GM12875 (cell line): ENCODE measurements around the gene TFDP3.

ENCODE experiments used
- H3K4me3 ChIP-seq: one replicate; pipeline ENCODE4 v1.5.1; 2011; ENCODE audit warnings: low read depth, low read length, control low read depth
- TF ChIP-seq, protein P1 (sequence below): IDR thresholded peaks from 2 replicates; pipeline ENCODE4 v1.5.1; 2011; ENCODE audit warnings: low read depth, mild to moderate bottlenecking, control low read depth, inconsistent platforms, low read length, moderate library complexity, borderline replicate concordance; ENCODE audit not compliant: insufficient read depth

The TFDP3 gene

DNA sequence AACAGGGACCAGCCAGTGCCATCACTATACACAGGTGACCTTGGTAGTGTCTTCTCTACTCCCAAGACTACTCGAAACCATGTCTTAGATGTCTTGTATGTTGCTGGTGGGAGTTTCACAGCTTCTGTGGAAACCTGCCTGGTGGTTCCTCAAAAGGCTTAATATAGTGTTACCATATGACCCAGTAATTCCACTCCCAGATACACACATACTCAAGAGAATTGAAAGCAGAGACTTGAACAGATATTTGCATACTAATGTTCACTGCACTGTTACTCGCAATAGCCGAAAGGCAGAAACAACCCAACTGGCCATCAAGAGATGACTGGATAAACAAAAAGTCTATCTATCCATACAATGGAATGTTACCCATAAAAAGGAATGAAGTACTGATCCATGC is 3.1 kb downstream of the TFDP3 start:
- TF ChIP-seq, protein P1, sequence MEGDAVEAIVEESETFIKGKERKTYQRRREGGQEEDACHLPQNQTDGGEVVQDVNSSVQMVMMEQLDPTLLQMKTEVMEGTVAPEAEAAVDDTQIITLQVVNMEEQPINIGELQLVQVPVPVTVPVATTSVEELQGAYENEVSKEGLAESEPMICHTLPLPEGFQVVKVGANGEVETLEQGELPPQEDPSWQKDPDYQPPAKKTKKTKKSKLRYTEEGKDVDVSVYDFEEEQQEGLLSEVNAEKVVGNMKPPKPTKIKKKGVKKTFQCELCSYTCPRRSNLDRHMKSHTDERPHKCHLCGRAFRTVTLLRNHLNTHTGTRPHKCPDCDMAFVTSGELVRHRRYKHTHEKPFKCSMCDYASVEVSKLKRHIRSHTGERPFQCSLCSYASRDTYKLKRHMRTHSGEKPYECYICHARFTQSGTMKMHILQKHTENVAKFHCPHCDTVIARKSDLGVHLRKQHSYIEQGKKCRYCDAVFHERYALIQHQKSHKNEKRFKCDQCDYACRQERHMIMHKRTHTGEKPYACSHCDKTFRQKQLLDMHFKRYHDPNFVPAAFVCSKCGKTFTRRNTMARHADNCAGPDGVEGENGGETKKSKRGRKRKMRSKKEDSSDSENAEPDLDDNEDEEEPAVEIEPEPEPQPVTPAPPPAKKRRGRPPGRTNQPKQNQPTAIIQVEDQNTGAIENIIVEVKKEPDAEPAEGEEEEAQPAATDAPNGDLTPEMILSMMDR, result no peak
- H3K4me3 ChIP-seq, result no peak overlapping the region

DNA sequence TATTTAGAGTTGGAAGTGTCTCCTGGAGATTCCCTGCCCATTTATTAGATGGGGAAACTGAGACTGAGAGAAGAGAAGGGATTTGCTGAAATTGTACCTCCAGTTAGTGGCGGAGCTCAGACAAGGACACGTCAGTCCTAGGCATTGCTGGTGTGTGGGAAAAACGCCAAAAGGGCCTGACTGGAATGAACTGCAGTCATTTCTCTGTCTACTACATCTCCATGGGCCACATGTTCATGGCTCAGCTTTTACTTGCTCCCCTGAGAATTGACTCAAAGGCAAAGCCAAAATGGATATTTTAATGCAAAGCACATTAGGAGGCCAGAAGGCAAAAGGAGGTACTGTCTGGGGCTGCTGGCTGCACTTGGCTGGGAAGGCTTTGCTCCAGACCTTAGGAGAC is 3.9 kb downstream of the TFDP3 start:
- TF ChIP-seq, protein P1, result no peak
- H3K4me3 ChIP-seq, result no peak overlapping the region

DNA sequence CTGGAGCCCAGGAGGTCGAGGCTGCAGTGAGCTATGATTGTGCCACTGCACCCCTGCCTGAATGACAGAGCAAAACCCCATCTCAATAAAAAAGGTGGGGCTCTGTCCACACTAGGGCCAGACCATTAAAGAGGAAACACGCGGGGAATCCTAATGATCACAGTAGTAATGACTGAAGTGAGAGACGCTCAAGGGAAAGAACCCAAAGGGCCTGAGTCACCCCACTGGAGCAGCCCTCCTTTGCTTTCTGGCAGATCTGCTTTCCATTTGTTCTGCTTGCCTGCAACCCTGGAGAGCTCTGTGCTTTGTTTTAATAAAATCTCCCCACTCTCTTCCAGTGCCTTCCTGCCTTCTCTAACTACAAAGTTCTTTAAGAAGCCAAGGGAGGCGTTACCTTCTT is 5.0 kb downstream of the TFDP3 start:
- TF ChIP-seq, protein P1, result no peak
- no peak overlapping the region for H3K4me3 ChIP-seq

DNA sequence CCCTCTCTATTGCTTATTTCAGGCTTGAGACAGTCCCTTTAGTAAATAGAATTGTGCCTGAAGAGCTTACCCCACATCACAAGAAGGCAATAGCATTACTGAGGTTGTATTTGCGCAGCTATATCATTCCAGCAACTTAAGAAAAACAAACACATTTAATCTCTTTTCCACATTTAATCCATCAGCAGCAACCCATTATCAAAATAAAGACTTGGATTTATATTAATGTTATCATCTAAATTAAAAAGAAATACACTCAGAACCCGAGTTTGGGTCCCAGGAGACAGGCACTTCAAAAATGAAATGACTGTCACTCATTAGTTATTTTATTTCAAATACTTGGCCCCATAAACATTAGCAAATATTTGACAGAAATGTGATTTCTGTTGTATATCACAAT is 10.4 kb downstream of the TFDP3 start:
- no peak overlapping the region for H3K4me3 ChIP-seq
- TF ChIP-seq, protein P1, result no peak

DNA sequence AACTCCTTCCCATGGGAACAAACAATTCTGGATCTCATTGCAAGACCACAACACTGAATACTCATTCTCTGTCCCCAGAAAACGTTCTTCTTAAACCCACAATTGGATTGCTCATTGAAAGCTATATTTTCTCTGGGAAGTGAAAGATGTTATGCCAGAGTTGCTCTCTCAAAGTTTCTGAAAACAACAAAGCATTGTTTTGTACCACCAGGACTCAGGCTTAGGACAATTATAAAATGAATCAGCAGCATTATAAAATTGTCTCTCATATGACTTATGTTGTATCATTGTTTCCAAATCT is 26.5 kb downstream of the TFDP3 start:
- TF ChIP-seq, protein P1, result no peak
- no peak overlapping the region for H3K4me3 ChIP-seq

DNA sequence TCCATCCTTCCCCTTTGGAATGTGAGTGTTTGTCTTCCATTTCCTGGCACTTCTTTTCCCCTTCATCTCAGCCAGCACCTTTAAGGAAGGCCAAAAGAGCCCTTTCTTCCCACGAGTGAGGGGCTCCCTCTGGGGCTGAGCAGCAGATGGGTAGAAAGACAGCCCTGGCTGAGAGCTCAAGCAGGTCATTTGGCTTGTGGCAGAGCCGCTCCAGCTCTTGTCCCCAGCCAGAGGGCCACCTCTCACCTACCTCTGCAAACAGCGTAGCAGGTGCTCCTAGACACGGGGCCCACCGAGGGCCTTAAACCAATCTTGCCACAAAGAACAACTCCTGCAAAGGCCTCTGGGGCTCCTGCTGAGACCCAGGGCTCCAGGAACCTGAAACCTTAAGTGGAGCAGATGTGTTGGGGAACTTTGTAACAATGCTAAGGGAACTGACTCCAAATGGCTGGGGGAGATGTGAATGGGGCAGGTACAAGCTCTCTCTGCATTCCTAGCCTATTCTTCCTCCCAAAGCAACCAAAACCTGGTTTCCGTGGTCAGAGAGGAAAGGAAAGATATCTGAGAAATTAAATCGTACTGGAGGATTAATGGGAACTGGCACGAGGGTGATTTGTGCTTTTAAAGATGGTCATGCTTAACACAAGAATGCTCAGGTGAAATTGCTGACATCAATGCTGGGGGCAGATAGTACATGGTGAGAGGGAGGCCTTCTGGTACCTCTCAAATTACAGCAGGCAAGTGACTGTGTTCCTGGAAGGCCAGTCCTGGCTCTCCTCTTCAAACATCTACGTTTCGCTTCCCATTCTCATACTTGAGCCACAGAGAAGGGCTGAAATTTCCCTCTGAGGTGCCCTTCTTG is 27.0 kb downstream of the TFDP3 start:
- TF ChIP-seq, protein P1, result no peak
- no peak overlapping the region for H3K4me3 ChIP-seq

DNA sequence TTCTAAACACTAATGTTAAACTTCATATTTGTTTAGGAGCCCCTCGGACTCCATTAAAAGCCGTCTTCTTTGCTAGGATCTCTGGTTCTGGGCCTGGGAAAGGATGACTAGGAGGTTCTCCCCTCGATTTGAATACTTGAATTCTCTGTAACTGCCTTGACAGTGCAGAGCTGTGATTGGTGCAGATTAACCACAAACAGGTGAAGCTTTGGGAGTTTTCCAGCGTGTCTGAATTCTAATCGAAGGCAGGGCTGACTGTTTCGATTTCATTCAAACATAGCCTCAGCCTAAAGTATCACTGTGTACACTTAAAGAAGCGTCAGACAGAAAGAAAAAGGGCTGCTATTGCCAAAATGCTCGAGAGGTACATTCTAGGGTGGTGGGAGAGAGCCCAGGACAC is 29.0 kb downstream of the TFDP3 start:
- TF ChIP-seq, protein P1, result no peak
- no peak overlapping the region for H3K4me3 ChIP-seq
